Fibroblast of lung (primary cell): Measurements from ENCODE around the gene CABCOCO1. TPM values are rescaled to one million over a fixed set of nuclear protein-coding genes. Genes with fewer than 3 reads are reported as not detected.

Experiments
- DNase-seq, 2 donors: peaks; one replicate each; pipeline versions ENCODE4 v3.0.0 to v3.0.0-alpha.2; 2010; ENCODE audit warnings: low read depth in 2 of 2
- H2AFZ ChIP-seq: 2 replicates; pipeline ENCODE4 v1.5.1; 2012; ENCODE audit warnings: low read length, control low read depth, inconsistent platforms
- H3K27ac ChIP-seq: 2 replicates; pipeline ENCODE4 v1.5.1; 2011; ENCODE audit warnings: low read length, control low read depth; ENCODE audit not compliant: insufficient read depth
- H3K27me3 ChIP-seq: 2 replicates; pipeline ENCODE4 v1.5.1; 2011; ENCODE audit warnings: mild to moderate bottlenecking, low read length; ENCODE audit not compliant: control insufficient read depth, insufficient read depth
- H3K36me3 ChIP-seq: 2 replicates; pipeline ENCODE4 v1.5.1; 2011; ENCODE audit warnings: low read length; ENCODE audit not compliant: control insufficient read depth, insufficient read depth
- H3K4me1 ChIP-seq: 2 replicates; pipeline ENCODE4 v1.5.1; 2011; ENCODE audit warnings: low read length; ENCODE audit not compliant: control insufficient read depth, insufficient read depth; ENCODE audit errors: extremely low read depth
- H3K4me2 ChIP-seq: 2 replicates; pipeline ENCODE4 v1.5.1; 2011; ENCODE audit warnings: low read length, control low read depth; ENCODE audit not compliant: insufficient read depth; ENCODE audit errors: extremely low read depth
- H3K4me3 ChIP-seq, 4 experiments: fragments of 200-600 bp in 1 of 4; sonication (generic) in 1 of 4; replicated peaks in 1 of 4; 2 replicates each; pipeline ENCODE4 v1.5.1; 2011 to 2016; ENCODE audit warnings: low read length in 4 of 4, low read depth in 3 of 4, mild to moderate bottlenecking in 3 of 4, control low read depth in 2 of 4, inconsistent platforms in 1 of 4, mixed read lengths in 1 of 4; ENCODE audit not compliant: insufficient read depth in 1 of 4; ENCODE audit errors: control extremely low read depth in 1 of 4
- H3K79me2 ChIP-seq: 2 replicates; pipeline ENCODE4 v1.5.1; 2012; ENCODE audit warnings: mild to moderate bottlenecking, low read length, inconsistent platforms; ENCODE audit not compliant: control insufficient read depth, insufficient read depth
- H3K9ac ChIP-seq: 2 replicates; pipeline ENCODE4 v1.5.1; 2011; ENCODE audit warnings: mild to moderate bottlenecking, low read length, control low read depth; ENCODE audit not compliant: insufficient read depth
- H3K9me3 ChIP-seq: 2 replicates; pipeline ENCODE4 v1.5.1; 2012; ENCODE audit warnings: low read depth, low read length; ENCODE audit not compliant: control insufficient read depth, insufficient read depth
- H4K20me1 ChIP-seq: 2 replicates; pipeline ENCODE4 v1.5.1; 2011; ENCODE audit warnings: low read length; ENCODE audit not compliant: control insufficient read depth, insufficient read depth; ENCODE audit errors: extremely low read depth
- EZH2 ChIP-seq: IDR thresholded peaks from 2 replicates; pipeline ENCODE4 v1.5.1; 2012; ENCODE audit warnings: low read length, control low read depth, mild to moderate bottlenecking; ENCODE audit errors: missing control alignments
- polyA plus RNA-seq, 2 donors: library from polyadenylated mRNA; depleted of rRNA in 1 of 2; stranded (reverse) in 1 of 2; unstranded in 1 of 2; fragments of >200 nt; gene quantifications; 2 replicates each; pipeline ENCODE4 v1.2.1, GENCODE V29; 2011 to 2012; ENCODE audit warnings: missing spikeins in 1 of 2
- total RNA-seq: library from RNA; depleted of rRNA; stranded (reverse); fragments of >200 nt; gene quantifications from 2 replicates; pipeline ENCODE4 v1.2.1, GENCODE V29; 2014
- TF ChIP-seq, protein P1 (sequence below), 2 donors: IDR thresholded peaks in 1 of 2; conservative IDR thresholded peaks in 1 of 2; 1 replicate in 1 of 2; 2 replicates in 1 of 2; pipeline ENCODE4 v1.5.1; 2011 to 2012; ENCODE audit warnings: low read length in 2 of 2, control low read depth in 1 of 2, inconsistent platforms in 1 of 2, low read depth in 1 of 2, mild to moderate bottlenecking in 1 of 2

Gene CABCOCO1
- total and polyA plus RNA-seq, 2 donors (not counting 1 experiment from before 2014, with no cell fraction given): 0.83 to 1.6 TPM

DNA sequence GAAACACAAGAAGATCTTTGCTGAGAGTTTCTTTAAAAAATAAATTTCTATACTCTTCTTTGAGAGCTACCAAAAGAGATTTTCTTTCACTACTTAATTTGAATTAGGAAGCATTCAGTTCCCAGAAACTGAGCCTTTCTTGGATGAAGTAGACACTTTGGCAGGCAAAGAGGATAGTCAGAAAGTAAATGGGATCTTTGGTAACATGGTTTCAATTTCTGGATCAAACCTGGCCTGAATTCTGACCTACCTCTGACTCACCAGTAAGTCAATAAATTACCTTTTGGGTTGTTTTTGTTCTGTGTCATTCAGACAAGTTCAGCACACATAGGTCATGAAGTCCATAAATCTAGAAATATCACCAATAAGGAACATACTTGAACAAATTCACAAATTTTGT, 26.8 kb upstream of the CABCOCO1 start:
- H3K79me2 ChIP-seq: no peaks in the 10 kb centered on the region
- H3K9ac ChIP-seq: no peak overlapping the region
- H3K4me2 ChIP-seq: no peak overlapping the region
- H3K4me1 ChIP-seq: peaks cover 14% of the 10 kb centered on the region
- H3K36me3 ChIP-seq: no peaks in the 10 kb centered on the region
- H3K27me3 ChIP-seq: no peaks in the 10 kb centered on the region
- no peaks in the 10 kb centered on the region for H3K9me3 ChIP-seq
- no peak overlapping the region for H3K4me3 ChIP-seq
- no peaks in the 10 kb centered on the region for H4K20me1 ChIP-seq
- no peak overlapping the region for H3K27ac ChIP-seq
- no peak overlapping the region for H2AFZ ChIP-seq
- DNase-seq: peak; percentile 59 to 85
- TF ChIP-seq, protein P1, sequence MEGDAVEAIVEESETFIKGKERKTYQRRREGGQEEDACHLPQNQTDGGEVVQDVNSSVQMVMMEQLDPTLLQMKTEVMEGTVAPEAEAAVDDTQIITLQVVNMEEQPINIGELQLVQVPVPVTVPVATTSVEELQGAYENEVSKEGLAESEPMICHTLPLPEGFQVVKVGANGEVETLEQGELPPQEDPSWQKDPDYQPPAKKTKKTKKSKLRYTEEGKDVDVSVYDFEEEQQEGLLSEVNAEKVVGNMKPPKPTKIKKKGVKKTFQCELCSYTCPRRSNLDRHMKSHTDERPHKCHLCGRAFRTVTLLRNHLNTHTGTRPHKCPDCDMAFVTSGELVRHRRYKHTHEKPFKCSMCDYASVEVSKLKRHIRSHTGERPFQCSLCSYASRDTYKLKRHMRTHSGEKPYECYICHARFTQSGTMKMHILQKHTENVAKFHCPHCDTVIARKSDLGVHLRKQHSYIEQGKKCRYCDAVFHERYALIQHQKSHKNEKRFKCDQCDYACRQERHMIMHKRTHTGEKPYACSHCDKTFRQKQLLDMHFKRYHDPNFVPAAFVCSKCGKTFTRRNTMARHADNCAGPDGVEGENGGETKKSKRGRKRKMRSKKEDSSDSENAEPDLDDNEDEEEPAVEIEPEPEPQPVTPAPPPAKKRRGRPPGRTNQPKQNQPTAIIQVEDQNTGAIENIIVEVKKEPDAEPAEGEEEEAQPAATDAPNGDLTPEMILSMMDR (conservative IDR thresholded peaks at IDR 0.05 in 1 of 2, IDR thresholded peaks at IDR 0.05 in 1 of 2; ENCODE audit: low read depth in 1 of 2, low read length in 2 of 2): no peak
- no peak for TF ChIP-seq EZH2

DNA sequence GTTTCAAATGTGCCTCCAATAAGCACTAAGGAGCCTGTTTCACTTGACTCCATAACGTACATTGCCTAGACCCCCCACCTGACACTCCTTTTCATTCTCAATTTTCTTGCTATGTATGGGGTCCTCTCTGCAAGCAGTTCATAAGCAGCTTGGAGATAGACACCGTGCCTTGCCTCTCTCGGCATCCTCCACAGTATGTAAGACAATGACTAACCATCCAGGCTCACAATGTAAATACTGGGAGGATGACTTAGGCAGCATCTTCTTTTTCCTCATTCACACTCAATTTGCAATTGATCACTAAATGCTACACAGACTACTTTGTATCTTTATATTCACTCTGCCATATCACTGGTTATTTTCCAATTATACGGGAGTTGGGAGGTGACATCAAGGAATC, 22.8 kb upstream of the CABCOCO1 start:
- Histone ChIP-seq H4K20me1 (no peaks in the 10 kb centered on the region), H3K36me3 (no peaks in the 10 kb centered on the region), H3K9me3 (no peaks in the 10 kb centered on the region), H3K27me3 (no peaks in the 10 kb centered on the region), H3K4me3 (no peak overlapping the region), H3K4me1 (peaks cover 8% of the 10 kb centered on the region), H3K79me2 (no peaks in the 10 kb centered on the region), H2AFZ (no peak overlapping the region), H3K4me2 (no peak overlapping the region), H3K9ac (no peak overlapping the region), H3K27ac (no peak overlapping the region)
- DNase-seq: no peak
- TF ChIP-seq, protein P1 (conservative IDR thresholded peaks at IDR 0.05 in 1 of 2, IDR thresholded peaks at IDR 0.05 in 1 of 2; ENCODE audit: low read depth in 1 of 2, low read length in 2 of 2): no peak
- no peak for TF ChIP-seq EZH2

DNA sequence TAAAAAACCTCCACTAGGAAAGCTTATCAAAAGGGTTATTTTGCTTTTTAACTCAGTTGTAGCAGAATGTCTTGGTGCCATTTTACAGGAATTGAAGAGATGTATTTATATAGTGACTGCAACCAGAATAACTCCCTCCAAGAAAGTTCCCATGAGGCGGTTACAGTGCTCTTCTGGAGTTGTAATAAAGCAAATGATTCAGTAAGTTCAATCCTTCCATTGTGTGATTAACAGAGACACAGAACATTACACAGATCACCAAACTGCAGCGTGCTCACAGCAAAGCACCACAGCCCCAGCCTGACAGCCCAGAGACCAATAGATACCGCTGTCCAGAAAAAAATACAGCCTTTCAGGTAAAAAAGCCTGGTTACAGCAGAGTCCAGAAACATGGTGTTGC, 21.9 kb upstream of the CABCOCO1 start:
- Histone ChIP-seq H3K4me1 (peaks cover 3% of the 10 kb centered on the region), H3K9me3 (no peaks in the 10 kb centered on the region), H3K79me2 (no peaks in the 10 kb centered on the region), H3K4me2 (no peak overlapping the region), H2AFZ (no peak overlapping the region), H3K27ac (no peak overlapping the region), H3K4me3 (no peak overlapping the region), H3K36me3 (no peaks in the 10 kb centered on the region), H3K9ac (no peak overlapping the region), H4K20me1 (no peaks in the 10 kb centered on the region), H3K27me3 (no peaks in the 10 kb centered on the region)
- DNase-seq: no peak
- TF ChIP-seq, protein P1 (conservative IDR thresholded peaks at IDR 0.05 in 1 of 2, IDR thresholded peaks at IDR 0.05 in 1 of 2; ENCODE audit: low read depth in 1 of 2, low read length in 2 of 2): no peak
- TF ChIP-seq EZH2: no peak
